Measurements from ENCODE around the gene DYNLRB1. TPM values are rescaled to one million over a fixed set of nuclear protein-coding genes. Genes with fewer than 3 reads are reported as not detected.
A peak's percentile ranks its signal among the peaks of the same experiment; 100 is the strongest.

DYNLRB1 gene
- total RNA-seq, 1 donor from 2014 or later, result 135 TPM

DNA sequence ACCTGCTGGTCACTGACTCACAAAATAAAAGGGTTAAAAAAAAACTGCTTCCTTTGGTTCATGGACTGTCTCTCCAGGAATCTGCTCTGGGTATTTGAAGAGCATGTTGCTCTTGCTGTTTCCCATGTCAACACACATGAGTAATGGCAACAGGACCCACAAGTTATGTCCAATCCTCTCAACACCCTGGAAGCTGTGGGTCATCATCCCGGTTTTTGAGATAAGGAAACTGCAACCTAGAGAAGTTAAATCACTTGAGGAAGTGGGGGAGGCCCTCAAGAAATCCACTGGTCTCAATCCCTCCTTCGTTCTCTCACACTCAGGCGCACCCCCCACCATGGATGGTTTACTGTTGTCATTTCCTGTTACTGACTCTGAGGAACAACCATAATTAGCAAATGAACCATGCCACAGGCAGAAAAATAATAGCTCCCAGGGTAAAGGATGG is 54.7 kb downstream of the DYNLRB1 start:
- intact Hi-C loops (cut with DNase I), result no loop called here
- H3K27me3 ChIP-seq, result no peaks in the 10 kb centered on the region
- no peak for DNase-seq (ENCODE audit: extremely low spot score in 2 of 2)
- H3K4me1 ChIP-seq, result no peaks in the 10 kb centered on the region
- H3K9me3 ChIP-seq, result no peaks in the 10 kb centered on the region
- H3K4me3 ChIP-seq, result no peak overlapping the region
- H3K27ac ChIP-seq, result no peak overlapping the region
- no peaks in the 10 kb centered on the region for H3K36me3 ChIP-seq
- TF ChIP-seq, protein P1, sequence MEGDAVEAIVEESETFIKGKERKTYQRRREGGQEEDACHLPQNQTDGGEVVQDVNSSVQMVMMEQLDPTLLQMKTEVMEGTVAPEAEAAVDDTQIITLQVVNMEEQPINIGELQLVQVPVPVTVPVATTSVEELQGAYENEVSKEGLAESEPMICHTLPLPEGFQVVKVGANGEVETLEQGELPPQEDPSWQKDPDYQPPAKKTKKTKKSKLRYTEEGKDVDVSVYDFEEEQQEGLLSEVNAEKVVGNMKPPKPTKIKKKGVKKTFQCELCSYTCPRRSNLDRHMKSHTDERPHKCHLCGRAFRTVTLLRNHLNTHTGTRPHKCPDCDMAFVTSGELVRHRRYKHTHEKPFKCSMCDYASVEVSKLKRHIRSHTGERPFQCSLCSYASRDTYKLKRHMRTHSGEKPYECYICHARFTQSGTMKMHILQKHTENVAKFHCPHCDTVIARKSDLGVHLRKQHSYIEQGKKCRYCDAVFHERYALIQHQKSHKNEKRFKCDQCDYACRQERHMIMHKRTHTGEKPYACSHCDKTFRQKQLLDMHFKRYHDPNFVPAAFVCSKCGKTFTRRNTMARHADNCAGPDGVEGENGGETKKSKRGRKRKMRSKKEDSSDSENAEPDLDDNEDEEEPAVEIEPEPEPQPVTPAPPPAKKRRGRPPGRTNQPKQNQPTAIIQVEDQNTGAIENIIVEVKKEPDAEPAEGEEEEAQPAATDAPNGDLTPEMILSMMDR (IDR thresholded peaks at IDR 0.05), result no peak
- no peak for TF ChIP-seq POLR2A (IDR thresholded peaks at IDR 0.05)
- TF ChIP-seq POLR2AphosphoS5 (IDR thresholded peaks at IDR 0.05; ENCODE audit: insufficient read depth in 1 of 2, low read depth in 1 of 2), result no peak

DNA sequence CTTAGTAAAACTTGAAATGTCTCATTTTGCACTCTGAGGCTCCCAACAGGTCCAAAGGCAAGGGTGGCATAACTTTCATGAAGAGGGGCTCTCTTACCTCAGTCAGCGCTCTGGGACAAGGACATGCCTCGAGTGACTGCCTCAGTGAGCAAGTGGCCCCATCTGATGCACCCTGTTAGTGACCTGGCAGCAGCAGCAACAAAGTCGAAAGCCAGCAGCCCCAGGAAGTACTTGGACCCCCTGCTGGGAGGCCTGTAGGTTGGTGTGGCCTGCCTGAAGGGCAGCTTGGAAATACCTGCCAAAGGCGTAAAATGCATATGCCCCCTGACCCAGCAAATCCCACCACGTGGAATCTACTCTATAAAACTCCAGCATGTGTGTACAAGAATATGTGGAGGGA is 55.5 kb downstream of the DYNLRB1 start:
- Histone ChIP-seq H3K27me3 (no peaks in the 10 kb centered on the region), H3K36me3 (no peaks in the 10 kb centered on the region), H3K4me3 (no peak overlapping the region), H3K4me1 (no peaks in the 10 kb centered on the region), H3K27ac (no peak overlapping the region), H3K9me3 (no peaks in the 10 kb centered on the region)
- intact Hi-C loops (cut with DNase I), result no loop called here
- no peak for TF ChIP-seq POLR2AphosphoS5 (IDR thresholded peaks at IDR 0.05; ENCODE audit: insufficient read depth in 1 of 2, low read depth in 1 of 2)
- TF ChIP-seq POLR2A (IDR thresholded peaks at IDR 0.05), result no peak
- peak; percentile 52 to 79 for DNase-seq (ENCODE audit: extremely low spot score in 2 of 2)

DNA sequence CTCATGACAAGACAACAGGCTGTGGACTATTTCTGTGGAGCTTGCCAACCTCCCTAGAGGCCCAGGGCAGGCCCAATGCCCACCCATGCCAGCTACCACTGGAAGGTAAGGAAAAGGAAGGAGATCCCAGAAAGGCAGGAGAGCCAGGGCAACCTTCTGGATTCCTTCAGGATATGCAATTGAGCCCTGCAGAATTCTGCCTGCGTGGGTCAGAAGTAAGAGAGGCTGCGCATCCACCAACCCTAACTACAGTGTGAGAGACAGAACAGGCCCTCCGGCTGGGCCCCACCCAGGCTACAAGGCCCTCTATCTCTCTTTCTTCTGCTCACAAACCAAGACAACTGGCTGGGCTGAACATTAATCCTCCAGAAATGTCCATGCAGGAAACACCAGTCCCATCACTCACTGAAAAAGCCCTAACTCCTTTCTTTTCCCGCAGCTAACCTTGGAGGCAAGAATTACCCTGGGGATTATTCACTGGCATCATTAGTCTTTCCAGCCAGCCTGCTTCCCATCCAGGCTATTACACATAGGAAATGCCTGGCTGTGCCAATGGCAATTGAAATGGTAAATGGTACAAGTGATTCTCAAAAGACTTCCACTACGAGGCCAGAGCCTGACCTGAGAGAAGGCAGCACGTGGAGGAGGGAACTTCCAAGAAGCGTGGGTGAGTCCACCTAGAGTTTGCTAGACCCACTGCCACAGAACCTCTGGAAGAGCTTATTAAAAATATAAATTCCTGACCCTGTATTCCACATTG is 57.5 kb downstream of the DYNLRB1 start:
- Histone ChIP-seq H3K27me3 (no peaks in the 10 kb centered on the region), H3K4me1 (no peaks in the 10 kb centered on the region), H3K4me3 (no peak overlapping the region), H3K27ac (no peak overlapping the region), H3K36me3 (no peaks in the 10 kb centered on the region), H3K9me3 (no peaks in the 10 kb centered on the region)
- DNase-seq (ENCODE audit: extremely low spot score in 2 of 2), result peak in 1 of 2 donors; percentile 25
- intact Hi-C loops (cut with DNase I), result no loop called here
- no peak for TF ChIP-seq POLR2AphosphoS5 (IDR thresholded peaks at IDR 0.05; ENCODE audit: insufficient read depth in 1 of 2, low read depth in 1 of 2)
- TF ChIP-seq, protein P1 (IDR thresholded peaks at IDR 0.05), result no peak
- no peak for TF ChIP-seq POLR2A (IDR thresholded peaks at IDR 0.05)

DNA sequence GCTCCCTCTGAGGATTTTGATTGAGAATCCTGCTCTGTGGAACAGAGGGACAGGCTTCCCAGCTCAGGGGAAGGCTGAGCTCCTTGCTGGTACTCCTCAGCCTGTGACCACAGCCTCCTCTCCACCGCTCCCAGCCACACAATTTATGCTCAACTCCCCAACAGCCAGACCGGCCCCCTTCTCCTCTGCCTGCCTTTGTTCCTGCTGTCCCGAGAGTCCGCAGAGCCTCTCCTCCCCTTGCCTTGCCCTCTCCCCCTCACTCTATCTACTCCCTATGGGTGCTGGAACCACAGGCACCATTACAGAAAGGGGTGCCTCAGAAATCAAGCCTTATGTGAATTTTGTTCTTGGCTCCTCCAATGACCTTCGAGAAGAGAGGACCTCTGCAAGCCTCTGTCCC is 58.2 kb downstream of the DYNLRB1 start:
- H3K36me3 ChIP-seq, result no peaks in the 10 kb centered on the region
- no peak for TF ChIP-seq POLR2AphosphoS5 (IDR thresholded peaks at IDR 0.05; ENCODE audit: insufficient read depth in 1 of 2, low read depth in 1 of 2)
- TF ChIP-seq, protein P1 (IDR thresholded peaks at IDR 0.05), result no peak
- no peak for TF ChIP-seq POLR2A (IDR thresholded peaks at IDR 0.05)
- H3K27me3 ChIP-seq, result no peaks in the 10 kb centered on the region
- peak in 1 of 2 donors; percentile 77 for DNase-seq (ENCODE audit: extremely low spot score in 2 of 2)
- no peak overlapping the region for H3K27ac ChIP-seq
- no peak overlapping the region for H3K4me3 ChIP-seq
- H3K9me3 ChIP-seq, result no peaks in the 10 kb centered on the region
- intact Hi-C loops (cut with DNase I), result no loop called here
- H3K4me1 ChIP-seq, result peaks cover under 1% of the 10 kb centered on the region

DNA sequence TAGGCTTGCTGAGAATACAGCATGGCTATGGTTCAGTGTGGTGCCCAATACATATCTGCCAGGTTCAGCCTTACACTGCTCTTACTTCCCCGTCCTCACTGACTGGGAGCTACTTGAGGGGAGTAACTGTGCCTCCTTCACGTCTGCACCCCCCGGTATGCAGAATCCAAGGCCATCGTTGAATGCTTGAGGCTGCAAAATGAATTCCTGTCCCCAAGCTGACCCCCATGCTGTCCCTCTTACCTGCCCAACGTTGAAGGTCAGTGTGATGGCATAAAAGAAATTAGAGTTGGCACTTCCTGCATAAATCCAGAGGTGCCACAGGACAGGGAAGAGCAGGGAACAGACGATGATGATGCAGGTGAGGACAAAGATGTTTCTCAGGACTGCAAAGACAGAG is 58.6 kb downstream of the DYNLRB1 start:
- TF ChIP-seq, protein P1 (IDR thresholded peaks at IDR 0.05), result no peak
- H3K27ac ChIP-seq, result no peak overlapping the region
- no peak overlapping the region for H3K4me3 ChIP-seq
- no peaks in the 10 kb centered on the region for H3K27me3 ChIP-seq
- no peaks in the 10 kb centered on the region for H3K36me3 ChIP-seq
- peaks cover 4% of the 10 kb centered on the region for H3K4me1 ChIP-seq
- intact Hi-C loops (cut with DNase I), result no loop called here
- DNase-seq (ENCODE audit: extremely low spot score in 2 of 2), result peak in 1 of 2 donors; percentile 62
- H3K9me3 ChIP-seq, result no peaks in the 10 kb centered on the region

All from vagina (tissue), 2 donors.